GM18909 (cell line): Measurements from ENCODE around the gene PRDM10.

Source experiments
- ATAC-seq: cut with Tn5 transposase; IDR thresholded peaks from one replicate; pipeline ENCODE4 v1.9.1; 2021; ENCODE audit warnings: mild to moderate bottlenecking; ENCODE audit not compliant: unreplicated experiment, poor library complexity

The PRDM10 gene

GRCh38 chr11:129951201-129951865, 51.3 kb downstream of the PRDM10 start:
- no peak for ATAC-seq

- no peak for ATAC-seq
Observed at GRCh38 chr11:129950101-129951091, 52.2 kb downstream of the PRDM10 start.

GRCh38 chr11:129948926-129949466, 53.6 kb downstream of the PRDM10 start:
- ATAC-seq: no peak

GRCh38 chr11:129947474-129947873, 55.2 kb downstream of the PRDM10 start:
- ATAC-seq: no peak

- no peak for ATAC-seq
Observed at GRCh38 chr11:129946965-129947364, 55.7 kb downstream of the PRDM10 start.

- no peak for ATAC-seq
Observed at GRCh38 chr11:129946256-129946655, 56.4 kb downstream of the PRDM10 start.

GRCh38 chr11:129945373-129945772, 57.3 kb downstream of the PRDM10 start:
- no peak for ATAC-seq

GRCh38 chr11:129944696-129945095, 57.9 kb downstream of the PRDM10 start:
- no peak for ATAC-seq

GRCh38 chr11:129943036-129943435, 59.6 kb downstream of the PRDM10 start:
- ATAC-seq: no peak

- no peak for ATAC-seq
Observed at GRCh38 chr11:129939510-129939909, 63.1 kb downstream of the PRDM10 start.

GRCh38 chr11:129938764-129939163, 63.9 kb downstream of the PRDM10 start:
- ATAC-seq: no peak

GRCh38 chr11:129937592-129938238, 64.9 kb downstream of the PRDM10 start:
- no peak for ATAC-seq

GRCh38 chr11:129935723-129936122, 66.9 kb downstream of the PRDM10 start:
- ATAC-seq: no peak

- no peak for ATAC-seq
Observed at GRCh38 chr11:129933891-129934290, 68.7 kb downstream of the PRDM10 start.

GRCh38 chr11:129933262-129933661, 69.4 kb downstream of the PRDM10 start:
- ATAC-seq: no peak

GRCh38 chr11:129932381-129933067, 70.1 kb downstream of the PRDM10 start:
- ATAC-seq: no peak

- no peak for ATAC-seq
Observed at GRCh38 chr11:129930743-129931142, 71.9 kb downstream of the PRDM10 start.

- ATAC-seq: no peak
Observed at GRCh38 chr11:129930296-129930695, 72.3 kb downstream of the PRDM10 start.

- ATAC-seq: no peak
Observed at GRCh38 chr11:129929721-129930120, 72.9 kb downstream of the PRDM10 start.
